Keratinocyte (primary cell): ENCODE data around the gene KDM4B. TPM values are rescaled to one million over a fixed set of nuclear protein-coding genes. Genes with fewer than 3 reads are reported as not detected.

Experiments used
- DNase-seq: peaks from one replicate; pipeline ENCODE4 v3.0.0-alpha.2; 2011; ENCODE audit warnings: low read depth, missing footprints, low spot score
- FAIRE-seq: peaks from 2 replicates; lab custom pipeline; 2011; peaks lifted over from hg19 to GRCh38; lab: Jason Lieb, UNC
- H2AFZ ChIP-seq: 2 replicates; pipeline ENCODE4 v1.6.0; 2012; ENCODE audit warnings: low read length, control low read depth, inconsistent platforms; ENCODE audit not compliant: control insufficient read depth
- H3K27ac ChIP-seq: 2 replicates; pipeline ENCODE4 v1.5.1; 2011; ENCODE audit warnings: low read length; ENCODE audit not compliant: control insufficient read depth, insufficient read depth
- H3K27me3 ChIP-seq: 3 replicates; pipeline ENCODE4 v1.6.0; 2011; ENCODE audit warnings: low read length; ENCODE audit not compliant: control insufficient read depth, insufficient read depth; ENCODE audit errors: extremely low read depth
- H3K36me3 ChIP-seq, 2 experiments: 2 replicates in 1 of 2; 3 replicates in 1 of 2; pipeline ENCODE4 v1.5.1; 2011; ENCODE audit warnings: low read length in 2 of 2, mild to moderate bottlenecking in 1 of 2; ENCODE audit not compliant: control insufficient read depth in 2 of 2, insufficient read depth in 2 of 2; ENCODE audit errors: extremely low read depth in 1 of 2
- H3K4me1 ChIP-seq: 3 replicates; pipeline ENCODE4 v1.5.1; 2011; ENCODE audit warnings: low read length; ENCODE audit not compliant: control insufficient read depth, insufficient read depth; ENCODE audit errors: extremely low read depth
- H3K4me2 ChIP-seq: 3 replicates; pipeline ENCODE4 v1.6.0; 2011; ENCODE audit warnings: low read depth, low read length; ENCODE audit not compliant: control insufficient read depth, insufficient read depth; ENCODE audit errors: extremely low read depth
- H3K4me3 ChIP-seq, 3 experiments: fragments of 200-600 bp in 1 of 3; sonication (generic) in 1 of 3; 2 replicates in 2 of 3; 3 replicates in 1 of 3; pipeline ENCODE4 v1.5.1; 2011 to 2016; ENCODE audit warnings: low read length in 3 of 3, mild to moderate bottlenecking in 3 of 3, control low read depth in 2 of 3, inconsistent platforms in 1 of 3, low read depth in 1 of 3, mixed read lengths in 1 of 3, mixed run types in 1 of 3, moderate library complexity in 1 of 3; ENCODE audit not compliant: control insufficient read depth in 2 of 3, insufficient read depth in 2 of 3; ENCODE audit errors: extremely low read depth in 1 of 3
- H3K79me2 ChIP-seq: 2 replicates; pipeline ENCODE4 v1.6.0; 2012; ENCODE audit warnings: low read length; ENCODE audit not compliant: control insufficient read depth, insufficient read depth
- H3K9ac ChIP-seq: 3 replicates; pipeline ENCODE4 v1.6.0; 2011; ENCODE audit warnings: low read length; ENCODE audit not compliant: control insufficient read depth, insufficient read depth; ENCODE audit errors: extremely low read depth
- H3K9me1 ChIP-seq: 3 replicates; pipeline ENCODE4 v1.6.0; 2011; ENCODE audit warnings: low read length; ENCODE audit not compliant: control insufficient read depth, insufficient read depth; ENCODE audit errors: extremely low read depth
- H3K9me3 ChIP-seq: 2 replicates; pipeline ENCODE4 v1.5.1; 2012; ENCODE audit warnings: low read depth, low read length; ENCODE audit not compliant: control insufficient read depth
- H4K20me1 ChIP-seq: 3 replicates; pipeline ENCODE4 v1.6.0; 2011; ENCODE audit warnings: low read length; ENCODE audit not compliant: control insufficient read depth, insufficient read depth; ENCODE audit errors: extremely low read depth
- CTCF ChIP-seq, 3 experiments: IDR thresholded peaks in 1 of 3; conservative IDR thresholded peaks in 1 of 3; optimal IDR thresholded peaks in 1 of 3; 2 replicates in 2 of 3; 3 replicates in 1 of 3; pipeline versions ENCODE3 to v1.5.1; 2011; ENCODE audit warnings: low read length in 3 of 3, mild to moderate bottlenecking in 3 of 3, moderate library complexity in 2 of 3, control low read depth in 1 of 3, inconsistent platforms in 1 of 3; ENCODE audit not compliant: insufficient read depth in 2 of 3; ENCODE audit errors: extremely low read depth in 1 of 3
- EZH2 ChIP-seq: IDR thresholded peaks from one replicate; pipeline ENCODE4 v1.6.1; 2012; ENCODE audit warnings: inconsistent platforms, mild to moderate bottlenecking, low read length, moderate library complexity
- dilution Hi-C: fragments of 300-500 bp; cut with MboI; formaldehyde crosslinking; loops from one replicate; pipeline ENCODE4 v1.7.0; 2020; ENCODE audit warnings: low sequenced_read_pairs; ENCODE audit not compliant: extremely low pct_ligation_motif_present
- polyA plus RNA-seq, 5 experiments: library from polyadenylated mRNA; depleted of rRNA in 3 of 5; stranded (reverse) in 3 of 5; stranded (forward) in 1 of 5; unstranded in 1 of 5; fragments of >200 nt; gene quantifications; 1 replicate in 1 of 5; 2 replicates in 3 of 5; 3 replicates in 1 of 5; pipeline versions ENCODE4 v1.2.1 to v1.2.3, GENCODE V29; 2011 to 2012; ENCODE audit warnings: missing spikeins in 2 of 5, low read depth in 1 of 5, low replicate concordance in 1 of 5

KDM4B gene
- polyA plus RNA-seq, 1 donor (not counting 4 experiments of a cell fraction or from before 2014, with no cell fraction given) = 6.2 TPM

GRCh38 chr19:5064896-5065295, 96.0 kb downstream of the KDM4B start:
- Histone ChIP-seq H3K36me3 (peaks cover 0 to 18% of the 10 kb centered on the region in 2 experiments), H3K79me2 (no peaks in the 10 kb centered on the region), H3K4me2 (no peak overlapping the region), H3K4me3 (no peak overlapping the region), H3K27me3 (no peaks in the 10 kb centered on the region), H3K9ac (no peak overlapping the region), H4K20me1 (no peaks in the 10 kb centered on the region), H3K4me1 (peaks cover 5% of the 10 kb centered on the region), H3K27ac (no peak overlapping the region), H3K9me3 (no peaks in the 10 kb centered on the region), H3K9me1 (no peaks in the 10 kb centered on the region), H2AFZ (no peak overlapping the region)
- DNase-seq (no peak), FAIRE-seq (no peak)
- no peak for TF ChIP-seq EZH2
- TF ChIP-seq CTCF (optimal IDR thresholded peaks at IDR 0.05 in 1 of 3, IDR thresholded peaks at IDR 0.05 in 1 of 3, conservative IDR thresholded peaks at IDR 0.05 in 1 of 3; ENCODE audit: extremely low read depth in 1 of 3, insufficient read depth in 2 of 3, low read length in 3 of 3) = no peak
- dilution Hi-C loops = no loop called here

GRCh38 chr19:5065663-5066093, 96.8 kb downstream of the KDM4B start:
- Histone ChIP-seq H3K9ac (no peak overlapping the region), H3K27me3 (no peaks in the 10 kb centered on the region), H3K4me1 (peaks cover 5% of the 10 kb centered on the region), H2AFZ (no peak overlapping the region), H3K9me1 (no peaks in the 10 kb centered on the region), H4K20me1 (no peaks in the 10 kb centered on the region), H3K4me3 (no peak overlapping the region), H3K27ac (no peak overlapping the region), H3K4me2 (no peak overlapping the region), H3K9me3 (no peaks in the 10 kb centered on the region), H3K36me3 (peaks cover 0 to 20% of the 10 kb centered on the region in 2 experiments), H3K79me2 (no peaks in the 10 kb centered on the region)
- dilution Hi-C loops = no loop called here
- DNase-seq = no peak
- TF ChIP-seq EZH2 = no peak
- TF ChIP-seq CTCF (optimal IDR thresholded peaks at IDR 0.05 in 1 of 3, IDR thresholded peaks at IDR 0.05 in 1 of 3, conservative IDR thresholded peaks at IDR 0.05 in 1 of 3; ENCODE audit: extremely low read depth in 1 of 3, insufficient read depth in 2 of 3, low read length in 3 of 3) = no peak
- FAIRE-seq = no peak
